ENCODE data around the gene MMAB.
A peak's percentile ranks its signal among the peaks of the same experiment; 100 is the strongest.

MMAB gene

GRCh38 chr12:109601557-109601956, 28.3 kb upstream of the MMAB start:
- DNase-seq: no peak

GRCh38 chr12:109600995-109601394, 27.7 kb upstream of the MMAB start:
- no peak for DNase-seq

- no peak for DNase-seq
Measured at GRCh38 chr12:109600481-109600880, 27.2 kb upstream of the MMAB start.

DNA sequence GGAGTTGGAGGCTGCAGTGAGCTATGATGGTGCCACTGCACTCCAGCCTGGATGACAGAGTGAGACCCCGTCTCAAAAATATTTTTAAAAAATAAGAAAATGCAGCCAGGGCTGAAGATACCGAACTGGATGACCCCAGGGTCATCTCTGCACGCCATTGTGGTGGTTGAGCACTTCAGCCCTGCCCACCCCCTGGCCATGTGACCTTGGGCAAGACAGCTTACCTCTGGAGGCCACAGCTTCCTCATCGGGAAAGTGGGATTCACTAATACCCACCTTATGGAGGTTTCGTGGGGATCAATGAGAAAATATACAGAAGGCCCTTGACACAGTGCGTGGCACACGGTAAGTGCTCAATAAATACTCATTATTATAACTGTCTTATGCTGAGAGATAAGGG, 25.8 kb upstream of the MMAB start:
- DNase-seq: no peak

- DNase-seq: no peak
Measured at GRCh38 chr12:109598428-109598854, 25.1 kb upstream of the MMAB start.

- peak; percentile 72 to 77 for DNase-seq
Measured at GRCh38 chr12:109597795-109598427, 24.6 kb upstream of the MMAB start.

DNA sequence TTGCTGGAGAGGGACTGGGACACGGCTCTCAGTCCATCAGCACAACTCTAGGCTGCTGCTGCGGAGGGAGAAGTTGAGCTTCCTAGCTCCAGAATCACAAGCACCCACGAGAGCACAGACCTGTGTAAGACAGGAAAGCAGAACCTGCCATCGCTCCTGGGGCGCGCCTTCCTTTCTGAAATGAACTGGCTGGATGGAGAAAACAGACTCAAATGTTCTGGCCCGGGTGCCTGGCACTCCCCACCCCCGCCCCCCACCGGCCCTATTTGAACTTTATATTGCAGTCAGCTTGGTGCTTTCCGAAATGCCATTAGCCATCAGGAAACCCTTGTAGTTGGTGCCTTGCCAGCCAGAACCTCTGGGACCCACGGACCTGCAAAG, 24.1 kb upstream of the MMAB start:
- no peak for DNase-seq

- DNase-seq: no peak
Measured at GRCh38 chr12:109596418-109597244, 23.3 kb upstream of the MMAB start.

- peak; percentile 30 to 36 for DNase-seq
Measured at GRCh38 chr12:109595321-109595902, 22.1 kb upstream of the MMAB start.

DNA sequence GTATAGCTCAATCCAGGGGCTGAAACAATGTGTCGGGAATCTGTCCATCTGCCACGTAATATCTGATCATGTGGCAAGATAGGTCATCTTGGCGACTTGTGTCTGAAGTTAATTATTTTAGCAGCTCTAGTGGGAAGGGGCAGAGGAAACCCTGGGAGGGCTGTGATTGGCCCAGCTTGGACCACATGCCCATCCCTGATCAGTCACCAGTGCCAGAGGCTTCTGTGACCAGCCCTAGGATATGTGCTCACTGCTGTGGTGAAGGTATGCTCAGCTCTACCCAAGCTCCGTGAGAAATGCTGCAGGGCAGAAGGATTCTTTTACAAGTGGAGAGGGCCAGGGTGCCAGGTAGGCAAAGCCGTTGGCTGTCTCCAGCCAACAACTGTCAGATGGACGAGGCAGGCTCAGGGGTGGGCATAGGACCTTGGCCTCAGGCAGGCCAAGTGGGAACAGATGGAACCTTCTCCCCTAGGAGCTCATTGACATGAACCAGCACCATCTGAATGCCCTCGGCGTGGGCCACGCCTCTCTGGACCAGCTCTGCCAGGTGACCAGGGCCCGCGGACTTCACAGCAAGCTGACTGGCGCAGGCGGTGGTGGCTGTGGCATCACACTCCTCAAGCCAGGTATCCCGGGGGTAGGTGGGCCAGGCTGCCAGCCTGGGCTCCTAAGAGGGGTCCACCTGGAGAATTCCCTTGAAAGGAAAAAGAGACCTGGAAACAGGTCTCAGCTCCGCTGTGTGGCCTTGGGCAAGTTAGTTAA, 21.4 kb upstream of the MMAB start:
- no peak for DNase-seq

DNA sequence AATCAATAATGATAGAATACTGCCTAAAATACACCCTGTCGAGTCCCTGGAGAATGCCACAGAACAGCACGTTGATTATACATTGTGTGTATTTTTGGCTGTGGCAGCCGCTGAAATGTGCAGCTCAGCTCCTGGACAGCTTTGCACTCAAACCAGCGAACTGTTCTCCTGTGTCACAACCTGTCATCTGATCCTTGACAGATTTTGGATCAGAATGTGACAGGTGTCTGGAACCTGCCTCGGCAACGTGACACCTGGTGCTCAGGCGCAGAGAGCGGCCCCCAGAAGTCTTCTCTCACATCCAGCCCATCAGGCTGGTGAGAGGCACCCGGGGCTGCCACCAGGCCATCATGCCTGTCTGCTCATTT, 19.6 kb upstream of the MMAB start:
- DNase-seq: no peak

DNA sequence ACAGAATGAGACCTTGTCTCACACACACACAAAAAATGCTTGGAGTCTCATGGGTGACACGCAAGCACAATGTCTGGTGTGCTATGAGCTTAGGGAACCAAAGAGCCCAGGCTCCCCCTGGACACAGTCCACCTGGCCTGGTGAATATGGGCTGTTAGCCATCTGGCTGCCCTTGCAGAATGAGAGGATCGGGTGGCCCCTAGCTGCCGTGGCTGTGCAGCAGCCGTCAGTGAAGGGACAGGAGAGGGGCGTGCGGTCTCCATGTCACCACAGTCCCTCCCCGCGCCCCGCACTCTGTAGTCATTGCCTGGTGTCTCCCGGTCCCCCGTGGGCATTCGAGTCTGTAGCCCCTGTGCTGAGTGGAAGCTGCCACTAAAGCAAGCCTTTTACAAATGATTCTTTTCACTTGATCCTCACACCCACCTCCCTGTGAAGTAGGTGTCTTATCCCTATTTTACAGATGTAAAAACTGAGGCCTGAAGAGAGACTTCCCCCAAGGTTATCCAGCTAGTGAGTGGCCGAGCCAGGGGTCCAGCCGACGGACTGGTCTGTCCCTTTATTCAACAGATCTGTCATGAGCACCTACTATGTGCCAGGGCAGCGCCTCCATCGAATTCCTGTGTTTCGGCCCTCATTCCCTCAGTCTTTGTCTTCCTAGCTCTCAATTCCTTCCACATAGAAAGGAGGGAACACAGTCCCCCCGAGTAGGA, 19.0 kb upstream of the MMAB start:
- no peak for DNase-seq

DNA sequence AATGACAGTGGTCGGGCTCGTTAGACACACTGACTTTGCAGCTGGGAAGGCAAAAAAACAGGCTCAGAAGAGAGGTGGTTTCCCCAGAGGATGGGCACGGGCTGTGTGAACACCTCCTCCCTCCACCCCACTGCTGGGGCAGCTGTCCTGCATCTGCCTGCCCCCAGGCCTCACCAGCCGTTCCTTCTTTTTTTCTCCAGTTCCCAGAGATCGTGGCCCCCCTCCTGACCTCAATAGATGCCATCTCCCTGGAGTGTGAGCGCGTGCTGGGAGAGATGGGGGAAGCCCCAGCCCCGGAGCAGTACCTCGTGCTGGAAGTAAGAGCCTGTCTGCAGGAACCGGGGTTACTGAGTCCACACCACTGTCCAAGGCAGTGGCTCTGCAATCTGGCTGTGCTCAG, 17.7 kb upstream of the MMAB start:
- no peak for DNase-seq

DNA sequence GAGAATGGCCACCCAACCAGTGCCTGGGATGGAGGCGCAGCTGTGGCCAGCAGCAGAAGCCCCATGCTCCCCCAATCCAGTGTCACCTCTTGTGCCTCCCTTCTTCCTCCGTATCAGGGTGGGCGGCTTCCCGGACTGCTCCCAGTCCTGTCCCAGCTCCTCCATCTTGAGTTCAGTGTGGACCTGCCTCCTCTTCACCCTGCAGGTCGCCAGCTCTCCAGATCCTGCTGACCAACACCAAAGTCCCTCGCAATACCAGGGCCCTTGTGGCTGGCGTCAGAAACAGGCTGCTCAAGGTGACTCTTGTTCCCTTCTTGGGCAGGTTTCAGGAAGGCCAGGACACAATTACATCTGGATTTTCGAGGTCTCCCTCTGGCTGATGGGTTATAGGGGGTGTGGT, 17.3 kb upstream of the MMAB start:
- no peak for DNase-seq

- DNase-seq: no peak
Measured at GRCh38 chr12:109589691-109590245, 16.5 kb upstream of the MMAB start.

DNA sequence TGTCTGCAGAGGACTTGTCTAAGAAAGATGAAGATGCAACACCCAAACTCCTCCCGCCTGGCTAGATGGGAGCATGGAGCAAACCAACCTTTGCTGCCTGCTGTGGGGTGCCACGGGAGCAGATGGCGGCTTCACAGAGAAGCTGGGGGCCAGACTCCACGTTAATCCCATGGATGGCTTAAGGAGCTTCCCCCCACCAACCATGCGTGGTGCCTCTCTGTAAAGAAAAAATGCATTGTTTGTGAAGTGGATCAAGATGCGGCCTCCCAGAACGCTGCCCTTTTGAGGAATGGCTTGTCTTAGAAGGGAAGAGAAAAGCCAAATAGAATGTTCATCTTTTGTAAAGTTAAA, 15.9 kb upstream of the MMAB start:
- DNase-seq: no peak

DNA sequence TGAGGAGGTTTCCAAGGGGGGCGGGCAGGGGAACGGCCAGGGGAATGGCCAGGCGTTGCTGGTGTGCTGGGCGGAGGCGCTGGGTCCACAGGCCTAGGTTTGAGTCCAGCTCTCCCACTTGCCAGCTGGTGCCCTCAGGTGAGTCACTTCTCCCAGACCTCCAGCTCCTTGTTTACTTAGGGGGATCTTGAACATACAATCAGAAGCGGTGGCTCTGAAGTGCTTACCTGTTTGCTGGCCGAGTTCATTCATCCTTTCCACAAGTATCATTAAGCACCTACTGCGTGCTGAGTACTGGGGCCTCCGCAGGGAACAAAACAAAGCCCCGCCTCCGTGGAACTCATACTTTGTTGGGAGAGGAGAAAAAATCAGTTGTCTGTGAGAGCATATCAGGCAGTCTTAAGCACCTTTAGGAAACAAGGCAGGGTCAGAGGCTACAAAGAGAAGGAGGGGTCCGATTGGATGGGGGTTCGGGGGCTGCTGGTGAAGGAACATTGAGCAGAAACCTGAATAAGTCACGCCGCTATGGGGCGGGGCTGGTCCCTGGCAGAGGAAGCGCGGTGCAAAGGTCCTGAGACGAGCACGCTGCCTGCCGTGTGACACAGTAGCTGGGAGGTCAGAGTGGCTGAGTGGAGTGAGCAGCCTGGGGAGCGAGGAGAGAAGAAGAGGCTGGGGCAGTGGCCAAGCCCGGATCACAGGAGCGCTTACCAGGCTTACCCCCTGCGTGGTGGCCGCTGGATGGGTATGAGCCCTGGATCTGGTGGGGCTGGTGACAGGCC, 15.3 kb upstream of the MMAB start:
- DNase-seq: no peak

DNA sequence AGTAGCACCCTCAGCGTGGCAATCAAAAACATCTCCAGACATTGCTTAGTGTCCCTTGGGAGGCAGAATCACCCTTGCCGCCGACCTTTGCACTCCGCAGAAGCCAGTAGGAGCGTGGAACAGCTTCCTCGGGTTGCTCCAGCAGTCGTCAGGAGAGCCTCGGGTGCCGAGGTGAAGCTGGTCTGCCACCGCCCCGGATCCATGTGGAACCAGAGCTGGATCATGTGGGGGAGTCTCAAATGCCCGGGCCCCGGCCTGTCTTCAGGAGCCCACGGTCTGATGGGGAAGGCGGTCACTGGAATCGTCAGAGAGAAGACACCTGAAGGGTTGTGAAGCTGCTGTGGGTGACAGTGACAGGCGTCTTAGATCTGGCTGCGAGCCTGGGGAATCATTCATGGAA, 14.6 kb upstream of the MMAB start:
- no peak for DNase-seq

DNA sequence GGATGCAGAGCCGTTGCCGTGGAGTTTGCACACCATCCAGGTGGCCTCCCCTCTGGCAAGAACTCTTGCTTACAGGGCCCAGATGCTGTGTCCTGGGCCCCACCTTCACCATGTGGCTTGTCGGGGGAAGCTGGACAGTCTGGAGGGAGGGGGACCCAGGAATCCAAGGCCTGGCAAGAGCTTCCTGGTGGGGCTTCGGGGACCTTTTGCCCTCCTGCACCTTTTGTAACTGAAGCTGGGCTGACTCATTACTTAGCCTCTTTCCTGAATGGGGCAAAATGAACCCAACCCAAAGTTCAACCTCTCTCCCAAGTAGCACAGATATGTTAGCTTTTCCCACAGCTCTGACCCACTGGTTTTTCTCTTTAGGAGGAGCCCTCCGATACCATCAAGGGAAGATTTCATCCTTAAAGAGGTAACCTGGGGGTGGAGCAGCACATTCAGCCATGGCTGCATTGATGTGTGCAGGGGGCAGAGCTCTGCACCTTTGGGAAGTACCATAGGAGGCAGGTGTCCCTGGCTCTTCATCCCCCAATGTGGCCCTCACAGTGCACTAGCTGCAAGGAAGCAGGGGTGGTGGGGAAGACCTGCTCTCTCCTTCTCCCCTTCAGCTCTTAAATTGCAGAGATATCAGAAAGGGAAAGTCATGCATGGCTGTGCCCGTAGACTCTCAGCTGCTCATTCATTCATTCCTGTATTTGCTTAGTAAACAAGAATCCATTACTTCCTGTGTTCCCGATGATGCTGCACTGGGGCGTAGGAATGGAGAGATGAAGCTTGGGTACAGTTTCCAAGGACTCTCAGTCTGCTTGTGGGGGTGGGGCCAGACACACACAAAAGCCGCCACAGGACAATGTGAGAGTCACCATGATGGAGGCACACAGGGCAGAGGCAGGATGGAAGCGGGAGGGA, 13.3 kb upstream of the MMAB start:
- no peak for DNase-seq

GRCh38 chr12:109583733-109584132, 10.4 kb upstream of the MMAB start:
- no peak for DNase-seq

- no peak for DNase-seq
Measured at GRCh38 chr12:109582636-109583035, 9.3 kb upstream of the MMAB start.

Data from inflammatory macrophage (primary cell).